H1 (cell line): Measurements from ENCODE around the gene CUBN. TPM values are rescaled to one million over a fixed set of nuclear protein-coding genes. Genes with fewer than 3 reads are reported as not detected.

Experiments used
- RXRA ChIP-seq: IDR thresholded peaks from 2 replicates; pipeline ENCODE4 v1.6.1; 2011; ENCODE audit warnings: low read depth, mild to moderate bottlenecking, low read length, moderate library complexity; ENCODE audit not compliant: insufficient read depth
- polyA plus RNA-seq, 7 experiments: library from polyadenylated mRNA; depleted of rRNA in 3 of 7; stranded (reverse) in 5 of 7; unstranded in 2 of 7; fragments of >200 nt in 5 of 7; fragments of 200-250 nt in 2 of 7; gene quantifications; 1 replicate in 5 of 7; 2 replicates in 1 of 7; 4 replicates in 1 of 7; pipeline versions ENCODE4 v1.2.1 to v1.2.3, GENCODE V29; 2011 to 2013; ENCODE audit warnings: missing spikeins in 2 of 7, mixed read lengths in 2 of 7
- total RNA-seq: library from RNA; stranded (reverse); fragmentation: NEBNext Ultra II Directional; extraction: Animal tissue kit (Norgen Biotek cat#: 25700); gene quantifications from 2 replicates; pipeline ENCODE4 v1.2.1, GENCODE V29; 2021
- TF ChIP-seq, protein P1 (sequence below): fragments of 300-600 bp; sonication (generic); IDR thresholded peaks from 2 replicates; pipeline ENCODE4 v1.7.1; 2012; ENCODE audit warnings: low read length, moderate library complexity, mild to moderate bottlenecking, inconsistent platforms; ENCODE audit not compliant: insufficient replicate concordance

CUBN gene
- total and polyA plus RNA-seq, 2 of the 8 experiments (the other 6 are each of a cell fraction or from before 2014, with no cell fraction given) = 0.04 to 0.08 TPM

- TF ChIP-seq, protein P1, sequence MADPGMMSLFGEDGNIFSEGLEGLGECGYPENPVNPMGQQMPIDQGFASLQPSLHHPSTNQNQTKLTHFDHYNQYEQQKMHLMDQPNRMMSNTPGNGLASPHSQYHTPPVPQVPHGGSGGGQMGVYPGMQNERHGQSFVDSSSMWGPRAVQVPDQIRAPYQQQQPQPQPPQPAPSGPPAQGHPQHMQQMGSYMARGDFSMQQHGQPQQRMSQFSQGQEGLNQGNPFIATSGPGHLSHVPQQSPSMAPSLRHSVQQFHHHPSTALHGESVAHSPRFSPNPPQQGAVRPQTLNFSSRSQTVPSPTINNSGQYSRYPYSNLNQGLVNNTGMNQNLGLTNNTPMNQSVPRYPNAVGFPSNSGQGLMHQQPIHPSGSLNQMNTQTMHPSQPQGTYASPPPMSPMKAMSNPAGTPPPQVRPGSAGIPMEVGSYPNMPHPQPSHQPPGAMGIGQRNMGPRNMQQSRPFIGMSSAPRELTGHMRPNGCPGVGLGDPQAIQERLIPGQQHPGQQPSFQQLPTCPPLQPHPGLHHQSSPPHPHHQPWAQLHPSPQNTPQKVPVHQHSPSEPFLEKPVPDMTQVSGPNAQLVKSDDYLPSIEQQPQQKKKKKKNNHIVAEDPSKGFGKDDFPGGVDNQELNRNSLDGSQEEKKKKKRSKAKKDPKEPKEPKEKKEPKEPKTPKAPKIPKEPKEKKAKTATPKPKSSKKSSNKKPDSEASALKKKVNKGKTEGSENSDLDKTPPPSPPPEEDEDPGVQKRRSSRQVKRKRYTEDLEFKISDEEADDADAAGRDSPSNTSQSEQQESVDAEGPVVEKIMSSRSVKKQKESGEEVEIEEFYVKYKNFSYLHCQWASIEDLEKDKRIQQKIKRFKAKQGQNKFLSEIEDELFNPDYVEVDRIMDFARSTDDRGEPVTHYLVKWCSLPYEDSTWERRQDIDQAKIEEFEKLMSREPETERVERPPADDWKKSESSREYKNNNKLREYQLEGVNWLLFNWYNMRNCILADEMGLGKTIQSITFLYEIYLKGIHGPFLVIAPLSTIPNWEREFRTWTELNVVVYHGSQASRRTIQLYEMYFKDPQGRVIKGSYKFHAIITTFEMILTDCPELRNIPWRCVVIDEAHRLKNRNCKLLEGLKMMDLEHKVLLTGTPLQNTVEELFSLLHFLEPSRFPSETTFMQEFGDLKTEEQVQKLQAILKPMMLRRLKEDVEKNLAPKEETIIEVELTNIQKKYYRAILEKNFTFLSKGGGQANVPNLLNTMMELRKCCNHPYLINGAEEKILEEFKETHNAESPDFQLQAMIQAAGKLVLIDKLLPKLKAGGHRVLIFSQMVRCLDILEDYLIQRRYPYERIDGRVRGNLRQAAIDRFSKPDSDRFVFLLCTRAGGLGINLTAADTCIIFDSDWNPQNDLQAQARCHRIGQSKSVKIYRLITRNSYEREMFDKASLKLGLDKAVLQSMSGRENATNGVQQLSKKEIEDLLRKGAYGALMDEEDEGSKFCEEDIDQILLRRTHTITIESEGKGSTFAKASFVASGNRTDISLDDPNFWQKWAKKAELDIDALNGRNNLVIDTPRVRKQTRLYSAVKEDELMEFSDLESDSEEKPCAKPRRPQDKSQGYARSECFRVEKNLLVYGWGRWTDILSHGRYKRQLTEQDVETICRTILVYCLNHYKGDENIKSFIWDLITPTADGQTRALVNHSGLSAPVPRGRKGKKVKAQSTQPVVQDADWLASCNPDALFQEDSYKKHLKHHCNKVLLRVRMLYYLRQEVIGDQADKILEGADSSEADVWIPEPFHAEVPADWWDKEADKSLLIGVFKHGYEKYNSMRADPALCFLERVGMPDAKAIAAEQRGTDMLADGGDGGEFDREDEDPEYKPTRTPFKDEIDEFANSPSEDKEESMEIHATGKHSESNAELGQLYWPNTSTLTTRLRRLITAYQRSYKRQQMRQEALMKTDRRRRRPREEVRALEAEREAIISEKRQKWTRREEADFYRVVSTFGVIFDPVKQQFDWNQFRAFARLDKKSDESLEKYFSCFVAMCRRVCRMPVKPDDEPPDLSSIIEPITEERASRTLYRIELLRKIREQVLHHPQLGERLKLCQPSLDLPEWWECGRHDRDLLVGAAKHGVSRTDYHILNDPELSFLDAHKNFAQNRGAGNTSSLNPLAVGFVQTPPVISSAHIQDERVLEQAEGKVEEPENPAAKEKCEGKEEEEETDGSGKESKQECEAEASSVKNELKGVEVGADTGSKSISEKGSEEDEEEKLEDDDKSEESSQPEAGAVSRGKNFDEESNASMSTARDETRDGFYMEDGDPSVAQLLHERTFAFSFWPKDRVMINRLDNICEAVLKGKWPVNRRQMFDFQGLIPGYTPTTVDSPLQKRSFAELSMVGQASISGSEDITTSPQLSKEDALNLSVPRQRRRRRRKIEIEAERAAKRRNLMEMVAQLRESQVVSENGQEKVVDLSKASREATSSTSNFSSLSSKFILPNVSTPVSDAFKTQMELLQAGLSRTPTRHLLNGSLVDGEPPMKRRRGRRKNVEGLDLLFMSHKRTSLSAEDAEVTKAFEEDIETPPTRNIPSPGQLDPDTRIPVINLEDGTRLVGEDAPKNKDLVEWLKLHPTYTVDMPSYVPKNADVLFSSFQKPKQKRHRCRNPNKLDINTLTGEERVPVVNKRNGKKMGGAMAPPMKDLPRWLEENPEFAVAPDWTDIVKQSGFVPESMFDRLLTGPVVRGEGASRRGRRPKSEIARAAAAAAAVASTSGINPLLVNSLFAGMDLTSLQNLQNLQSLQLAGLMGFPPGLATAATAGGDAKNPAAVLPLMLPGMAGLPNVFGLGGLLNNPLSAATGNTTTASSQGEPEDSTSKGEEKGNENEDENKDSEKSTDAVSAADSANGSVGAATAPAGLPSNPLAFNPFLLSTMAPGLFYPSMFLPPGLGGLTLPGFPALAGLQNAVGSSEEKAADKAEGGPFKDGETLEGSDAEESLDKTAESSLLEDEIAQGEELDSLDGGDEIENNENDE = no peak
- TF ChIP-seq RXRA = no peak
These were observed 70.4 kb downstream of the CUBN start (continued) for GRCh38 chr10:17059197-17059688.
